ENCODE measurements around the gene SFT2D1.
A peak's percentile ranks its signal among the peaks of the same experiment; 100 is the strongest.

DNA sequence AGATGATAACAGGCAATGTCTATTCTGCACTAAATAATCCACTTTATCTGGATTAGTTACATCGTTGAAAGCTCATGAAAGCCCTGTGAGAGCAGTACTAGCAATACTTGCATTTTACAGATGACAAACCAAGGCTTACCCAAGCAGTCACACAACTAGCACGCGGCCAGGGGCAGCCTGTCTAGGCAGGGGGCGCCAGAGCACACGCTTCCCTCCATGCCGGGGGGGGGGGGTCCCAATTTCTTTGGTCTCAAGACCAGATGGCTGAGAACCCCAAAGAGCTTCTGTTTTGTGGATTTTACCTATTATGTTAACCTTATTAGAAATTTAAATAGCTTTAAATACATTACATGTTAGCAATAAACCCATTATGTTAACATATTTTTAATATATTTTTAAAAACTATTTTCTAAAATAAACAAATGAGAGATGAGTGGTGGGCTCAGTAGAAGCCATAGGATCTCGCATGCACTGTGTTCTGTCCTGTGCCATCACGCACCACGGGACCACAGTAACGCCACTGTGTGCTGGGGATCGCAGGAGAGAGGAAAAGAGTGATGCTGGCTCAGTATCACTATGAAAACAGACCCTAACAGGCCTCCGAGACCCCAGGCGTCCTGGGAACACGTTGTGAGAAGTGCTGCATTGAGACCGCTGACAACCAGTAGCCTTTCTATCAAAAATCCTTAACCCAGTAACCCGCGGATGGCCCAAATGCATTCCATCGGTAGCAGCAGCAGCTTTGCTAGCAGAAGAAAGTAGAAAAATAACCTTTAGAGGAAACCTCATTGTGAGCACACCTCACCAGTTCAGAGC is 28.9 kb downstream of the SFT2D1 start:
- TF ChIP-seq CTCF (IDR thresholded peaks at IDR 0.05): peak in 2 of 4 experiments; percentile 19 to 39
- no peak for TF ChIP-seq EP300 (IDR thresholded peaks at IDR 0.05)
- no peak for TF ChIP-seq POLR2A (IDR thresholded peaks at IDR 0.05)
